ENCODE results near the gene TRNP1. TPM values are rescaled to one million over a fixed set of nuclear protein-coding genes. Genes with fewer than 3 reads are reported as not detected.

The TRNP1 gene
- total RNA-seq, 4 donors from 2014 or later = 14.9 to 29.4 (median 20.2) TPM

- intact Hi-C loops (cut with DNase I; ENCODE audit: low total_unique reads) = no loop called here
- 34 to 52% methylated on average over 10 of the region's 10 CpGs for WGBS, 2 donors
- TF ChIP-seq POLR2A (IDR thresholded peaks at IDR 0.05) = no peak
- TF ChIP-seq, protein P1, sequence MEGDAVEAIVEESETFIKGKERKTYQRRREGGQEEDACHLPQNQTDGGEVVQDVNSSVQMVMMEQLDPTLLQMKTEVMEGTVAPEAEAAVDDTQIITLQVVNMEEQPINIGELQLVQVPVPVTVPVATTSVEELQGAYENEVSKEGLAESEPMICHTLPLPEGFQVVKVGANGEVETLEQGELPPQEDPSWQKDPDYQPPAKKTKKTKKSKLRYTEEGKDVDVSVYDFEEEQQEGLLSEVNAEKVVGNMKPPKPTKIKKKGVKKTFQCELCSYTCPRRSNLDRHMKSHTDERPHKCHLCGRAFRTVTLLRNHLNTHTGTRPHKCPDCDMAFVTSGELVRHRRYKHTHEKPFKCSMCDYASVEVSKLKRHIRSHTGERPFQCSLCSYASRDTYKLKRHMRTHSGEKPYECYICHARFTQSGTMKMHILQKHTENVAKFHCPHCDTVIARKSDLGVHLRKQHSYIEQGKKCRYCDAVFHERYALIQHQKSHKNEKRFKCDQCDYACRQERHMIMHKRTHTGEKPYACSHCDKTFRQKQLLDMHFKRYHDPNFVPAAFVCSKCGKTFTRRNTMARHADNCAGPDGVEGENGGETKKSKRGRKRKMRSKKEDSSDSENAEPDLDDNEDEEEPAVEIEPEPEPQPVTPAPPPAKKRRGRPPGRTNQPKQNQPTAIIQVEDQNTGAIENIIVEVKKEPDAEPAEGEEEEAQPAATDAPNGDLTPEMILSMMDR (IDR thresholded peaks at IDR 0.05) = peak in 1 of 3 donors; percentile 61
- DNase-seq (ENCODE audit: low spot score in 2 of 2) = no peak
- H3K4me3 ChIP-seq (ENCODE audit: low read depth, poor library complexity, severe bottlenecking) = no peak overlapping the region
Observed at GRCh38 chr1:26991310-26992116, 2.0 kb upstream of the TRNP1 start.

DNA sequence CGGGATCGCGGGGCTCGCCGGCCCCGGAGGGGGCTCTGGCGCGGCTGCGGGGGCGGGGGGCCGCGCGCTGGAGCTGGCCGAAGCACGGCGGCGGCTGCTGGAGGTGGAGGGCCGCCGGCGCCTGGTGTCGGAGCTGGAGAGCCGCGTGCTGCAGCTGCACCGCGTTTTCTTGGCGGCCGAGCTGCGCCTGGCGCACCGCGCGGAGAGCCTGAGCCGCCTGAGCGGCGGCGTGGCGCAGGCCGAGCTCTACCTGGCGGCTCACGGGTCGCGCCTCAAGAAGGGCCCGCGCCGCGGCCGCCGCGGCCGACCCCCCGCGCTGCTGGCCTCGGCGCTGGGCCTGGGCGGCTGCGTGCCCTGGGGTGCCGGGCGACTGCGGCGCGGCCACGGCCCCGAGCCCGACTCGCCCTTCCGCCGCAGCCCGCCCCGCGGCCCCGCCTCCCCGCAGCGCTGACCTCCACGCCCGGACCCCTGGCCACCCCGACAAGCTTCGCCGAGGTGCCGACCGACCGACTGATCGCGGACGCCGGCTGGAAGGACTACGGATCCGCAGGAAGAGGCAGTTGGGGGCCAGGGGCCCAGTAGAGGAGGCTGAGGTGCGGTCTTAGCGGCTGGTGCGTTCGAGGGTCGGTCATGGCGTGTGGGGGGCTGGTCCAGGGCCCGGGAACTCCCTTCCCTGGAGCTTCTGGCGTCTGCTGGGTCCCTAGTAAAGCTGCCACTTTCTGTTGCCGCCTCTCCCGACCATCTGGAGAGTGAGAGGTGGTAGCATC, 711 bp downstream of the TRNP1 start:
- 1 to 2% methylated on average over 50 to 66 of the region's 97 CpGs for WGBS, 2 donors
- no peak for TF ChIP-seq POLR2A (IDR thresholded peaks at IDR 0.05)
- TF ChIP-seq, protein P1 (IDR thresholded peaks at IDR 0.05) = no peak
- intact Hi-C loops (cut with DNase I; ENCODE audit: low total_unique reads) = no loop called here
- H3K4me3 ChIP-seq (ENCODE audit: low read depth, poor library complexity, severe bottlenecking) = peak overlapping the region; percentile 65
- no peak for DNase-seq (ENCODE audit: low spot score in 2 of 2)

GRCh38 chr1:26994787-26995517, 1.5 kb downstream of the TRNP1 start:
- peak overlapping the region; percentile 65 for H3K4me3 ChIP-seq (ENCODE audit: low read depth, poor library complexity, severe bottlenecking)
- WGBS, 2 donors = 23 to 31% methylated on average over 9 to 15 of the region's 15 CpGs
- intact Hi-C loops (cut with DNase I; ENCODE audit: low total_unique reads) = no loop called here
- TF ChIP-seq POLR2A (IDR thresholded peaks at IDR 0.05) = no peak
- TF ChIP-seq, protein P1 (IDR thresholded peaks at IDR 0.05) = no peak
- no peak for DNase-seq (ENCODE audit: low spot score in 2 of 2)

DNA sequence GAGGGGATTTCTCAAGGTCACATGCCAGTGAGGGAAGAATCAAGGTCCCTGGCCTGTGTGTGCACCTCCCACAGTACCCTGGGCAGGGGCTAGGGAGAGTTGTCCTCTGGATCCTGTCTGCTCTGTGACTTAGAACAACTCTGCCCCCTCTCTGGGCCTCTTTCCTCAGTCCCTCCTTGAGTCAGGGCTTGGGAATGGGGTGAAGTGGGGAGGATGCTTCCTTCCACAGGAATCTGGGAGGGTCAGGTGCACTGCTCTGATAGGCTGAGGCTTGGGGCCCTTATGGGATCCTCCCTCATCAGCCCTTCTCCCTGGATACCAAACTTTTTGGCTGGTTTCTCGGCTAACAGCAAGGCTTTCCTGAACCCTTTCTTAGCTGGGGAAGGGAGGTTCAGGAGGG, 2.5 kb downstream of the TRNP1 start:
- 54 to 57% methylated on average over 1 of the region's 1 CpG for WGBS, 2 donors
- H3K4me3 ChIP-seq (ENCODE audit: low read depth, poor library complexity, severe bottlenecking) = no peak overlapping the region
- no peak for DNase-seq (ENCODE audit: low spot score in 2 of 2)
- TF ChIP-seq, protein P1 (IDR thresholded peaks at IDR 0.05) = no peak
- no peak for TF ChIP-seq POLR2A (IDR thresholded peaks at IDR 0.05)
- intact Hi-C loops (cut with DNase I; ENCODE audit: low total_unique reads) = no loop called here

DNA sequence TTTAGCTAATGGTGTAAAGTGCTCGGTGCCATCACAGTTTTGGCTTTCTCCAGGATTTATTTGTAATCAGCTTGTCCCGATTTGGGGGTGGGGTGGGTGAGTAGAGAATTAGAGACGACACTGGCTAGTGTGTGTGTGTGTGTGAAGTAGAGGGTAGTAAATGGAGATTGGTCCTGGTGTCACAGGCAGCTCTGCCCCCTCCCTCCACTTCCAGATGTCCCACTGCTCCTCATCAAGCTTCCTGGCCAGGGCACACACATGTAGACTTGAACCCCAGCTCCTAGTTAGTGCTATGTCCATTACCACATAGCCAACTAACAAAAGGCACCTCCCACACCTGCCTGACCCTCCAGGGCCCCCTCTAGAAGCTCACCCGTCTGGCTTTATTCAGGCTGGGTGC, 3.2 kb downstream of the TRNP1 start:
- WGBS, 2 donors = 73 to 82% methylated on average over 4 of the region's 4 CpGs
- H3K4me3 ChIP-seq (ENCODE audit: low read depth, poor library complexity, severe bottlenecking) = no peak overlapping the region
- intact Hi-C loops (cut with DNase I; ENCODE audit: low total_unique reads) = no loop called here
- no peak for DNase-seq (ENCODE audit: low spot score in 2 of 2)
- TF ChIP-seq POLR2A (IDR thresholded peaks at IDR 0.05) = no peak
- TF ChIP-seq, protein P1 (IDR thresholded peaks at IDR 0.05) = no peak

Measured in lower leg skin (tissue), 4 donors.